ENCODE data around the gene TRIM17.

GRCh38 chr1:228445843-228446650 lies 29.4 kb upstream of the TRIM17 start:
- TF ChIP-seq CTCF (IDR thresholded peaks at IDR 0.05) (no peak), POLR2A (IDR thresholded peaks at IDR 0.05) (no peak), POLR2AphosphoS5 (IDR thresholded peaks at IDR 0.05; ENCODE audit: insufficient read depth in 1 of 2, low read depth in 1 of 2) (peak; percentile 9 to 36)

All from vagina (tissue), 2 donors.